HepG2 (cell line): ENCODE measurements around the gene NPPA. TPM values are rescaled to one million over a fixed set of nuclear protein-coding genes. Genes with fewer than 3 reads are reported as not detected.

ENCODE experiments used
- ATAC-seq: fragments of 200-7000 bp; cut with Tn5 transposase; 3 replicates; pipeline ENCODE4 v1.9.1; 2020; ENCODE audit warnings: mild to moderate bottlenecking, moderate library complexity
- BruUV-seq: library from RNA; stranded (reverse); fragments of 400-500 nt; replicated peaks from 2 replicates; lab custom pipeline; 2021; lab: Mats Ljungman, UMichigan
- CTCF ChIA-PET: fragments of 300-600 bp; formaldehyde crosslinking; extraction: SDS; loops from one replicate; lab custom pipeline; 2021; ENCODE audit warnings: low total read pairs, inconsistent platforms, low intra/inter-chr PET ratio; lab: Yijun Ruan, JAX
- POLR2A ChIA-PET: fragments of 350-600 bp; sonication (Branson Sonifier 250); formaldehyde crosslinking; loops from one replicate; lab custom pipeline; 2020; ENCODE audit warnings: antibody characterized with exemption, inconsistent platforms; lab: Yijun Ruan, JAX
- DNase-seq: peaks from one replicate; pipeline ENCODE4 v3.0.0-alpha.2; 2015; ENCODE audit warnings: low spot score
- FAIRE-seq: peaks from 3 replicates; lab custom pipeline; 2011; peaks lifted over from hg19 to GRCh38; lab: Jason Lieb, UNC
- H2AFZ ChIP-seq: one replicate; pipeline ENCODE4 v1.6.1; 2011; ENCODE audit warnings: low read length, inconsistent platforms
- H3K27ac ChIP-seq: fragments of 300-600 bp; 3 replicates; pipeline ENCODE4 v1.8.0; 2011; ENCODE audit warnings: mixed run types, mild to moderate bottlenecking, mixed read lengths, low read length, inconsistent platforms; ENCODE audit not compliant: insufficient read depth; ENCODE audit errors: extremely low read length
- H3K27me3 ChIP-seq, 2 experiments: fragments of 200-600 bp in 1 of 2; 2 replicates in 1 of 2; 3 replicates in 1 of 2; pipeline versions ENCODE4 v1.6.0 to v1.8.0; 2011; ENCODE audit warnings: low read length in 2 of 2, mild to moderate bottlenecking in 2 of 2, moderate library complexity in 2 of 2, inconsistent platforms in 1 of 2; ENCODE audit not compliant: insufficient read depth in 2 of 2, control insufficient read depth in 1 of 2
- H3K36me3 ChIP-seq, 2 experiments: fragments of 200-600 bp in 1 of 2; replicated peaks in 1 of 2; 2 replicates in 1 of 2; 3 replicates in 1 of 2; pipeline versions ENCODE4 v1.5.1 to v1.8.0; 2011; ENCODE audit warnings: low read length in 2 of 2, inconsistent platforms in 1 of 2; ENCODE audit not compliant: insufficient read depth in 2 of 2, control insufficient read depth in 1 of 2
- H3K4me1 ChIP-seq: 2 replicates; pipeline ENCODE4 v1.5.1; 2012; ENCODE audit warnings: low read length, inconsistent platforms; ENCODE audit not compliant: insufficient read depth
- H3K4me2 ChIP-seq: 2 replicates; pipeline ENCODE4 v1.6.0; 2011; ENCODE audit warnings: low read depth, low read length, inconsistent platforms
- H3K4me3 ChIP-seq, 3 experiments: fragments of 200-600 bp in 1 of 3; sonication (generic), shearing (Covaris generic) in 1 of 3; replicated peaks in 1 of 3; 2 replicates each; pipeline ENCODE4 v1.5.1; 2011 to 2016; ENCODE audit warnings: low read length in 3 of 3, inconsistent platforms in 2 of 3, low read depth in 2 of 3, mild to moderate bottlenecking in 2 of 3, control low read depth in 1 of 3, mixed read lengths in 1 of 3; ENCODE audit not compliant: insufficient read depth in 1 of 3
- H3K79me2 ChIP-seq: one replicate; pipeline ENCODE4 v1.6.1; 2011; ENCODE audit warnings: low read length, inconsistent platforms; ENCODE audit not compliant: insufficient read depth
- H3K9ac ChIP-seq: 2 replicates; pipeline ENCODE4 v1.6.0; 2011; ENCODE audit warnings: mild to moderate bottlenecking, low read depth, low read length, inconsistent platforms; ENCODE audit not compliant: insufficient read depth
- H3K9me3 ChIP-seq: 2 replicates; pipeline ENCODE4 v1.5.1; 2012; ENCODE audit warnings: mild to moderate bottlenecking, low read length
- H4K20me1 ChIP-seq: 2 replicates; pipeline ENCODE4 v1.6.0; 2011; ENCODE audit warnings: inconsistent platforms, mild to moderate bottlenecking, low read length, moderate library complexity; ENCODE audit not compliant: insufficient read depth
- AGO2 ChIP-seq: fragments of 200-400 bp; formaldehyde crosslinking; optimal IDR thresholded peaks from 2 replicates; pipeline ENCODE3; 2017; ENCODE audit warnings: mild to moderate bottlenecking, low read depth, low read length, moderate library complexity
- CEBPB ChIP-seq: IDR thresholded peaks from 2 replicates; pipeline ENCODE4 v1.6.1; 2011; ENCODE audit warnings: low read depth, low read length, improper control_type of control experiment, borderline replicate concordance
- CENPT ChIP-seq: sonication (generic); formaldehyde crosslinking; IDR thresholded peaks from 2 replicates; pipeline ENCODE4 v1.8.0; 2022; ENCODE audit warnings: low read depth, mild to moderate bottlenecking, moderate library complexity, missing genetic modification reagents
- JDP2 ChIP-seq: sonication (generic); formaldehyde crosslinking; IDR thresholded peaks from 2 replicates; pipeline ENCODE4 v1.8.1; 2022; ENCODE audit warnings: missing genetic modification reagents, borderline replicate concordance
- JUND ChIP-seq: sonication (generic); formaldehyde crosslinking; IDR thresholded peaks from 2 replicates; pipeline ENCODE4 v1.8.0; 2022; ENCODE audit warnings: mild to moderate bottlenecking, missing genetic modification reagents
- KAT7 ChIP-seq: IDR thresholded peaks from 2 replicates; pipeline ENCODE4 v1.6.1; 2018; ENCODE audit warnings: borderline replicate concordance, missing compliant biosample characterization
- MEIS2 ChIP-seq: sonication (generic); formaldehyde crosslinking; IDR thresholded peaks from 2 replicates; pipeline ENCODE4 v1.9.0; 2021; ENCODE audit warnings: mild to moderate bottlenecking, missing genetic modification reagents
- MIXL1 ChIP-seq: IDR thresholded peaks from 2 replicates; pipeline ENCODE4 v1.6.1; 2016
- PHF5A ChIP-seq: IDR thresholded peaks from one replicate; pipeline ENCODE4 v1.6.1; 2018; ENCODE audit warnings: low read depth, missing genetic modification reagents; ENCODE audit not compliant: unreplicated experiment
- REST ChIP-seq, 2 experiments: IDR thresholded peaks; 2 replicates each; pipeline ENCODE4 v1.6.1; 2011 to 2012; ENCODE audit warnings: low read length in 2 of 2, borderline replicate concordance in 1 of 2, low read depth in 1 of 2, mild to moderate bottlenecking in 1 of 2, moderate library complexity in 1 of 2
- TEAD2 ChIP-seq: sonication (generic); formaldehyde crosslinking; IDR thresholded peaks from 2 replicates; pipeline ENCODE4 v1.9.0; 2021; ENCODE audit warnings: missing genetic modification reagents
- ZNF205 ChIP-seq: IDR thresholded peaks from 2 replicates; pipeline ENCODE4 v1.6.1; 2018; ENCODE audit warnings: missing biosample characterization, missing genetic modification reagents
- ZNF343 ChIP-seq: sonication (generic); formaldehyde crosslinking; IDR thresholded peaks from 2 replicates; pipeline ENCODE4 v1.4.0; 2020; ENCODE audit warnings: mild to moderate bottlenecking, missing genetic modification reagents
- WGBS: methylation state at CpG from one replicate; pipeline ENCODE4 v1.1.6; 2017; ENCODE audit warnings: low lambda C conversion rate; 5-methylcytosine and 5-hydroxymethylcytosine counted together
- in situ Hi-C: cut with HindIII; loops from 2 replicates; pipeline ENCODE4 v1.10.0; 2017; ENCODE audit warnings: low pct_unique_long_range_greater_than_20kb; ENCODE audit not compliant: extremely low pct_ligation_motif_present
- intact Hi-C: fragments of 100-400 bp; cut with micrococcal nuclease; formaldehyde crosslinking; loops from one replicate; pipeline ENCODE4 v1.10.0; 2022; ENCODE audit not compliant: unreplicated experiment
- polyA plus RNA-seq, 8 experiments: library from polyadenylated mRNA; depleted of rRNA in 3 of 8; stranded (reverse) in 7 of 8; unstranded in 1 of 8; fragments of >200 nt; fragmentation: Illumina TruSeq in 4 of 8; extraction: Trizol in 4 of 8; gene quantifications; 2 replicates each; pipeline versions ENCODE4 v1.2.1 to v1.2.3, GENCODE V29; 2011 to 2016; ENCODE audit warnings: low read depth in 4 of 8, missing spikeins in 1 of 8, mixed read lengths in 1 of 8; ENCODE audit not compliant: insufficient read depth in 1 of 8
- total RNA-seq, 5 experiments: library from RNA; depleted of rRNA; stranded (reverse); fragments of >200 nt; fragmentation: Illumina TruSeq; extraction: Trizol; gene quantifications; 2 replicates each; pipeline ENCODE4 v1.2.3, GENCODE V29; 2016; ENCODE audit warnings: low read depth in 1 of 5
- TF ChIP-seq, protein P1 (sequence below): IDR thresholded peaks from 2 replicates; pipeline ENCODE4 v1.4.0; 2020; ENCODE audit warnings: mild to moderate bottlenecking, missing genetic modification reagents

NPPA gene
- total and polyA plus RNA-seq, 2 of the 13 experiments (the other 11 are each of a cell fraction or from before 2014, with no cell fraction given) = not detected

GRCh38 chr1:11856698-11857097, 9.1 kb upstream of the NPPA start (continued):
- TF ChIP-seq ZNF343 (no peak), TEAD2 (CRISPR knock-in tag) (no peak), AGO2 (no peak), MIXL1 (CRISPR knock-in tag) (no peak), PHF5A (CRISPR knock-in tag) (no peak), REST (IDR thresholded peaks at IDR 0.05; ENCODE audit: borderline replicate concordance in 1 of 2, low read depth in 1 of 2, low read length in 2 of 2) (no peak)

DNA sequence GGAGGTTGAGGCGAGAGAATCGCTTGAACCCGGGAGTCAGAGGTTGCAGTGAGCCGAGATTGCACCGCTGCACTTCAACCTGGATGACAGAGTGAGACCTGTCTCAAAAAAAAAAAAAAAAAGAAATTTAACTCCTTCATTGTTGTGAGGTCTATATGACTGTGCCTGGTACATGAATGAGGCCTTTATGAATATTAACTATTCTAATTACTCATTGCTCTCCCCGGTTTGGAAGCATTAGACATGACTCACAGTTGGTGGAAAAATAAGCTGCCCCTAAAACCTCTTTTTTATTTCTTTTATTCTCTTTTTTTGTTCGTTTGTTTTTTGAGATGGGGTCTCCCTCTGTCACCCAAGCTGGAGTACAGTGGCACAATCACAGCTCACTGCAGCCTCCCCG, 7.8 kb upstream of the NPPA start:
- Histone ChIP-seq H3K36me3 (no peaks in the 10 kb centered on the region), H4K20me1 (no peaks in the 10 kb centered on the region), H3K4me1 (no peaks in the 10 kb centered on the region), H3K27me3 (peaks cover 2 to 31% of the 10 kb centered on the region in 2 experiments; a peak in 4 of 5 replicates), H3K9ac (no peak overlapping the region), H3K4me3 (no peak overlapping the region), H3K4me2 (no peak overlapping the region), H2AFZ (no peak overlapping the region), H3K79me2 (no peaks in the 10 kb centered on the region), H3K9me3 (no peaks in the 10 kb centered on the region), H3K27ac (no peak overlapping the region)
- intact Hi-C loops (no loop called here), in situ Hi-C loops (no loop called here)
- 5% methylated on average over 8 of the region's 8 CpGs for WGBS
- BruUV-seq = no TSS peak
- ChIA-PET CTCF (no interaction called here), POLR2A (interaction anchor here (0.7 kb wide), 1 partner anchor 12 kb away, joined by 5 read pairs; no protein-coding TSS in a partner anchor)
- DNase-seq (no peak), ATAC-seq (no peak), FAIRE-seq (no peak)
- TF ChIP-seq JDP2 (CRISPR knock-in tag) (no peak), CENPT (no peak), JUND (CRISPR knock-in tag) (no peak), MEIS2 (CRISPR knock-in tag) (no peak), CEBPB (no peak), KAT7 (CRISPR knock-in tag) (no peak), ZNF205 (CRISPR knock-in tag) (no peak)
- TF ChIP-seq, protein P1, sequence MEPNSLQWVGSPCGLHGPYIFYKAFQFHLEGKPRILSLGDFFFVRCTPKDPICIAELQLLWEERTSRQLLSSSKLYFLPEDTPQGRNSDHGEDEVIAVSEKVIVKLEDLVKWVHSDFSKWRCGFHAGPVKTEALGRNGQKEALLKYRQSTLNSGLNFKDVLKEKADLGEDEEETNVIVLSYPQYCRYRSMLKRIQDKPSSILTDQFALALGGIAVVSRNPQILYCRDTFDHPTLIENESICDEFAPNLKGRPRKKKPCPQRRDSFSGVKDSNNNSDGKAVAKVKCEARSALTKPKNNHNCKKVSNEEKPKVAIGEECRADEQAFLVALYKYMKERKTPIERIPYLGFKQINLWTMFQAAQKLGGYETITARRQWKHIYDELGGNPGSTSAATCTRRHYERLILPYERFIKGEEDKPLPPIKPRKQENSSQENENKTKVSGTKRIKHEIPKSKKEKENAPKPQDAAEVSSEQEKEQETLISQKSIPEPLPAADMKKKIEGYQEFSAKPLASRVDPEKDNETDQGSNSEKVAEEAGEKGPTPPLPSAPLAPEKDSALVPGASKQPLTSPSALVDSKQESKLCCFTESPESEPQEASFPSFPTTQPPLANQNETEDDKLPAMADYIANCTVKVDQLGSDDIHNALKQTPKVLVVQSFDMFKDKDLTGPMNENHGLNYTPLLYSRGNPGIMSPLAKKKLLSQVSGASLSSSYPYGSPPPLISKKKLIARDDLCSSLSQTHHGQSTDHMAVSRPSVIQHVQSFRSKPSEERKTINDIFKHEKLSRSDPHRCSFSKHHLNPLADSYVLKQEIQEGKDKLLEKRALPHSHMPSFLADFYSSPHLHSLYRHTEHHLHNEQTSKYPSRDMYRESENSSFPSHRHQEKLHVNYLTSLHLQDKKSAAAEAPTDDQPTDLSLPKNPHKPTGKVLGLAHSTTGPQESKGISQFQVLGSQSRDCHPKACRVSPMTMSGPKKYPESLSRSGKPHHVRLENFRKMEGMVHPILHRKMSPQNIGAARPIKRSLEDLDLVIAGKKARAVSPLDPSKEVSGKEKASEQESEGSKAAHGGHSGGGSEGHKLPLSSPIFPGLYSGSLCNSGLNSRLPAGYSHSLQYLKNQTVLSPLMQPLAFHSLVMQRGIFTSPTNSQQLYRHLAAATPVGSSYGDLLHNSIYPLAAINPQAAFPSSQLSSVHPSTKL = no peak
